ENCODE results near the gene UQCC3. TPM values are rescaled to one million over a fixed set of nuclear protein-coding genes. Genes with fewer than 3 reads are reported as not detected.

The UQCC3 gene
- total and polyA plus RNA-seq, 3 donors from 2014 or later, result 4.2 to 8.1 (median 8.0) TPM

GRCh38 chr11:62706850-62707247 is 35.4 kb downstream of the UQCC3 start:
- no peak for DNase-seq
- Histone ChIP-seq H3K36me3 (ENCODE audit: low read depth, missing control alignments) (no peaks in the 10 kb centered on the region), H3K4me1 (peaks cover 44% of the 10 kb centered on the region), H3K9me3 (no peaks in the 10 kb centered on the region), H3K27me3 (no peaks in the 10 kb centered on the region), H3K27ac (peak overlapping the region; percentile 15 to 80), H3K4me3 (peak overlapping the region; percentile 75)
- 36 to 42% methylated on average over 8 of the region's 8 CpGs for WGBS, 2 donors
- intact Hi-C loops (cut with DNase I; ENCODE audit: low total_unique reads), result no loop called here
- TF ChIP-seq, protein P1, sequence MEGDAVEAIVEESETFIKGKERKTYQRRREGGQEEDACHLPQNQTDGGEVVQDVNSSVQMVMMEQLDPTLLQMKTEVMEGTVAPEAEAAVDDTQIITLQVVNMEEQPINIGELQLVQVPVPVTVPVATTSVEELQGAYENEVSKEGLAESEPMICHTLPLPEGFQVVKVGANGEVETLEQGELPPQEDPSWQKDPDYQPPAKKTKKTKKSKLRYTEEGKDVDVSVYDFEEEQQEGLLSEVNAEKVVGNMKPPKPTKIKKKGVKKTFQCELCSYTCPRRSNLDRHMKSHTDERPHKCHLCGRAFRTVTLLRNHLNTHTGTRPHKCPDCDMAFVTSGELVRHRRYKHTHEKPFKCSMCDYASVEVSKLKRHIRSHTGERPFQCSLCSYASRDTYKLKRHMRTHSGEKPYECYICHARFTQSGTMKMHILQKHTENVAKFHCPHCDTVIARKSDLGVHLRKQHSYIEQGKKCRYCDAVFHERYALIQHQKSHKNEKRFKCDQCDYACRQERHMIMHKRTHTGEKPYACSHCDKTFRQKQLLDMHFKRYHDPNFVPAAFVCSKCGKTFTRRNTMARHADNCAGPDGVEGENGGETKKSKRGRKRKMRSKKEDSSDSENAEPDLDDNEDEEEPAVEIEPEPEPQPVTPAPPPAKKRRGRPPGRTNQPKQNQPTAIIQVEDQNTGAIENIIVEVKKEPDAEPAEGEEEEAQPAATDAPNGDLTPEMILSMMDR (IDR thresholded peaks at IDR 0.05), result no peak
- no peak for TF ChIP-seq POLR2A (IDR thresholded peaks at IDR 0.05)

- no peak for TF ChIP-seq POLR2A (IDR thresholded peaks at IDR 0.05)
- TF ChIP-seq, protein P1 (IDR thresholded peaks at IDR 0.05), result no peak
- H3K4me1 ChIP-seq, result peaks cover 44% of the 10 kb centered on the region
- H3K27me3 ChIP-seq, result no peaks in the 10 kb centered on the region
- peak within 1 kb of the TSS; percentile 75 for H3K4me3 ChIP-seq
- H3K27ac ChIP-seq, result peak within 1 kb of the TSS; percentile 80 to 99
- intact Hi-C loops (cut with DNase I; ENCODE audit: low total_unique reads), result no loop called here
- 55 to 66% methylated on average over 9 of the region's 10 CpGs for WGBS, 2 donors
- no peaks in the 10 kb centered on the region for H3K36me3 ChIP-seq (ENCODE audit: low read depth, missing control alignments)
- peak; percentile 66 for DNase-seq
- H3K9me3 ChIP-seq, result no peaks in the 10 kb centered on the region
These were observed 35.9 kb downstream of the UQCC3 start, which contains the start of the genes BSCL2 and GNG3 for GRCh38 chr11:62707277-62707861. Gene BSCL2 (minus strand): TSS chr11:62707424. CDS start chr11:62707195, 229 bp downstream. Gene GNG3 (plus strand): TSS chr11:62707676. CDS start chr11:62708296, 620 bp downstream.

DNA sequence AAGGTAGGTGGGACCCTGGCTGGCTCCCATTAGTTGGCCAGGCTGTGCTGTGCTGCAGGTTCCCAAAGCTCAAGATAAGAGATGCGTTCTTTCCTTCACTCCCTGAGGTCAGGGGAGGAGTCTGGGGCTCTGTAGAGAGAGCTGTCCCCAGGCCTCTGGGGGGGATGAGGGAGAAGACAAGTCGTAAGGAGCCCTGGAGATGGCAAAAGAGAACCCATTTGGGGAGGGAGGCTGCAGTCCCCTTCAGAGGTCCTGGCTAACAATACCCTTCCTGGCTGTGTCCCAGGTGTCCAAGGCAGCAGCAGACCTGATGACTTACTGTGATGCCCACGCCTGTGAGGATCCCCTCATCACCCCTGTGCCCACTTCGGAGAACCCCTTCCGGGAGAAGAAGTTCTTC is 36.9 kb downstream of the UQCC3 start:
- H3K36me3 ChIP-seq (ENCODE audit: low read depth, missing control alignments), result no peaks in the 10 kb centered on the region
- 35 to 44% methylated on average over 5 of the region's 5 CpGs for WGBS, 2 donors
- H3K4me1 ChIP-seq, result peaks cover 44% of the 10 kb centered on the region
- DNase-seq, result no peak
- H3K9me3 ChIP-seq, result no peaks in the 10 kb centered on the region
- intact Hi-C loops (cut with DNase I; ENCODE audit: low total_unique reads), result no loop called here
- H3K27ac ChIP-seq, result peak overlapping the region; percentile 80 to 99
- TF ChIP-seq, protein P1 (IDR thresholded peaks at IDR 0.05), result no peak
- TF ChIP-seq POLR2A (IDR thresholded peaks at IDR 0.05), result no peak
- H3K27me3 ChIP-seq, result no peaks in the 10 kb centered on the region
- no peak overlapping the region for H3K4me3 ChIP-seq

DNA sequence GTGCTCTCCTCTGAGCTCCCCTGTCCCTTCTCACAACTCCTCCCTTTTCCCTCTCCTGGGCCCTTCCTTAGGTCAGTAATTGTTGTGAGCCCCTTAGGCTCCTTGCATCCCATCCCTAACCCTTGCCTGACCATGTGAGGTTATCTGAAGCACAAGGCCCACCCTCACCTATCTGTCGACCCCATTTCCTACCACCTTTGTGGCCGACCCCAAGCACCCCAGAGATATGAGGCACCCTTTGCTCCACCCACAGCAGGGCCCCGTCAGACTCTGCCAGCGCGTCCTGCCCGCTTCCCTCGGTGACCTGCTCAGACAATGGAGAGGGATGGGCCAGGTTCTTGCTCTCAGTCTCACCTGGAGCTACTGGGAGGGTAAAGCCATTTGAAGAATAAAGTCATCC is 37.3 kb downstream of the UQCC3 start:
- TF ChIP-seq POLR2A (IDR thresholded peaks at IDR 0.05), result no peak
- TF ChIP-seq, protein P1 (IDR thresholded peaks at IDR 0.05), result no peak
- DNase-seq, result no peak
- no peaks in the 10 kb centered on the region for H3K36me3 ChIP-seq (ENCODE audit: low read depth, missing control alignments)
- H3K27me3 ChIP-seq, result no peaks in the 10 kb centered on the region
- peak overlapping the region; percentile 59 to 64 for H3K4me3 ChIP-seq
- intact Hi-C loops (cut with DNase I; ENCODE audit: low total_unique reads), result no loop called here
- peaks cover 44% of the 10 kb centered on the region for H3K4me1 ChIP-seq
- peak overlapping the region; percentile 80 to 99 for H3K27ac ChIP-seq
- no peaks in the 10 kb centered on the region for H3K9me3 ChIP-seq
- 3 to 5% methylated on average over 7 of the region's 7 CpGs for WGBS, 2 donors

Measured in testis (tissue), 3 donors.